AG08396 (cell line): ENCODE measurements around the gene BIN1.
"Not testable (repeated sequence)": the region's sequence is repeated elsewhere in the genome, so short reads cannot be mapped to it uniquely, and the experiment has no call there.

ENCODE experiments used
- DNase-seq: peaks from one replicate; pipeline ENCODE4 v3.0.0; 2012; ENCODE audit warnings: low spot score, mixed read lengths

BIN1 gene

DNA sequence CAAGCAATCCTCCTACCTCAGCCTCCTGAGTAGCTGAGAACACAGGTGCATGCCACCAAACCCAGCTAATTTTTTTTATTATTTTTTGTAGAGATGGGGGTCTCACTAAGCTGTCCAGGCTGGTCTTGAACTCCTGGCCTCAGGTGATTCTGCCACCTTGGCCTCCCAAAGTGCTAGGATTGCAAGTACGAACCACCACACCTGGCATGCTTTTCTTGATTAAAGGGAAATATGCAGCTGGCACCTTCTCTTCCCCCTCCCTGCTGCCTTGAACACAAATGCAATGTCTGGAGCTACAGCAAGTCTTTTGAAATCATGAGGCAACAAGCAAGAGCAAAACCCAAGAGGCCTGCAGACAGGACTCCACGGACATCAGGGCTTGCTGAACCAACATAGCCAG is 26.8 kb upstream of the BIN1 start:
- DNase-seq = no peak

DNA sequence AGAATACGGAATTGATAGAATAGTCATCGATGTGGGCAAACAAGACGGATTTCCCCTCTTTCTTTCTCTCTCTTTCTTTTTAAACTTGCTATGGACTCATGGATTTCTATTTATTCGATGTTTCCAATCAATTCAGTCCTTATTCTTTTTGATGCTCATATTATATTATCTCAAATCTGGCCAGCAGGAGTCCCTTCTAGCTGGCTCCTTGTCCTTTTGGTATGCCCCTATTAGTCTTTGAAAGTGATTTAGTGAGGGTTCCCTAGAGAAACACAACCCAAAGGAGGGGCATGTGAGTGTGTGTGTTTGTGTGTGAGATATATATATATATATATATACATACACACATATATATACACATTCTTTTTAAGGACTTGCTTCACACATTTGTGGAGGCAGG is 23.5 kb upstream of the BIN1 start:
- no peak for DNase-seq

DNA sequence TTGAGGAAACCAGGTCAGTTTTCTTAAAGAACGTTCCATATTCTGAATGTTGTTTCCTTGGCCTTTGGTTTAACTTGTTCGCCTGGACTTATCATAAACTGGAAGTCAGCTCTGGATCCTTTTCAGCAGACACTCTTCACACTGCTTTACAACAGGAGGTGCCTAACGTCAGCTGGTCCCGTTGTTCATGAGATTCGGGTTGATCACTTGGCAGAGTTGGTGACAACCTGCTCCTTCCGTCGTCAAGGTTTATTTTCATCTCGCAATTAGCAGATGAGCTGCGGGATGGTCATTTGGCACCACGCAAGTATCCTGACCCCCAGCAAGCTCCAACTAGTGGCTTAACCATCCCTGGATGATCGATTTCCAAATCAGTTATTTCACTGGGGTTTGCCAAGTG is 23.0 kb upstream of the BIN1 start:
- DNase-seq = no peak

DNA sequence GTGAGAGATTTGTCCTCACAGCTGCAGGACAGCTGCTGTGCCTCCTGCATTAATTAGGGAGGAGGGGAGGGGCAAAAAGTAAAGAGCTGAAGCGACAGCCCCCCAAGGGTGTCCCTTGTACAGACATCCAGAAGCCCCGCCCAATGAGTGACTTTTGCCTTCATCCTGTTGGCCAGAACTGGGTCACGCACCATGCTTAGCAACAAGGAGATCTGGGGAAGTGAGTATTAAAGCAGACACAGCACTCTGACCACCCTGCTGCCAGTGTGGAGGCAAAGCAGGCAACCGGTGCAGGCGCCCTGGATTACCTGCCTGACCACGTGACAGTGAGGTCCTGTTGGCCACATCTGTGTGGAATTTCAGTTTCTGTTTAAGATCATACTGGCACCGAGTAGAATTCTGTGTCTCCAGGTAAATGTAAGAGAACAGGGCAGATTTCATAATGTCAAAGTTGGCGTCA is 21.5 kb upstream of the BIN1 start:
- DNase-seq = no peak

DNA sequence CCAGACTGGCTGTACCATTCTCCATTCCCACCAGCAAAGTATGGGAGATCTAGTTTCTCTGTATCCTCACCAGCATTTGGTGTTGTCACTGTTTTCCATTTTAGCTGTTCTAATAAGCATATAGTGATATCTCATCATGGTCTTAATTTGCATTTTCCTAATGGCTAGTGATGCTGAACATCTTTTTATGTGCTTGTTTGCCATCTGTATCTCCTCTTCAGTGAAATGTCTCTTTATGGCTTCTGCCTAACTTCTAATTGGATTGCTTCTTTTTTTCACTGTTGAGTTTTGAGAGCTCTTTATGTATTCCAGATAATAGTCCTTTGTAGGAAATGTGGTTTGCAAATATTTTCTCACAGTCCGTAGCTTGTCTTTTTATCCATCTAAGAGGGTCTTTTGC is 18.9 kb upstream of the BIN1 start:
- no peak for DNase-seq

DNA sequence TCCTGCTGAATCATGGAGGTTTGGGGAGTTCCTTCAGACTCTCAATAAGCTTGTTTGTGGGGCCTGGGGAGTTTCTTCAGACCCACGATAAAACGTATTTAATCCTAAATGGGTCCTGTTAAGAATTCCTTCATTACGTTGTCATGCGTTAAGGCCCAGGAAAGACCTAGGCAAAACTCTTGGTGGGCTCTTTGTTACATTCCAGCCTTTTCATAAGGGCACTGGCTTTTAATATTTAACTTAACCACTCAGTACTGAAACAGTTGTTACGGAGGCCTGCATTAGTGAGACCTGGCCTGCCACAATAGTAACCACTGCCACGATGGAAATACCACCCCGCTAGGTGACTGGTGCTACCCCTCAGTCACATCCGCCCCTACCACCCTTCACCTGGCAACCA is 17.5 kb upstream of the BIN1 start:
- no peak for DNase-seq

DNA sequence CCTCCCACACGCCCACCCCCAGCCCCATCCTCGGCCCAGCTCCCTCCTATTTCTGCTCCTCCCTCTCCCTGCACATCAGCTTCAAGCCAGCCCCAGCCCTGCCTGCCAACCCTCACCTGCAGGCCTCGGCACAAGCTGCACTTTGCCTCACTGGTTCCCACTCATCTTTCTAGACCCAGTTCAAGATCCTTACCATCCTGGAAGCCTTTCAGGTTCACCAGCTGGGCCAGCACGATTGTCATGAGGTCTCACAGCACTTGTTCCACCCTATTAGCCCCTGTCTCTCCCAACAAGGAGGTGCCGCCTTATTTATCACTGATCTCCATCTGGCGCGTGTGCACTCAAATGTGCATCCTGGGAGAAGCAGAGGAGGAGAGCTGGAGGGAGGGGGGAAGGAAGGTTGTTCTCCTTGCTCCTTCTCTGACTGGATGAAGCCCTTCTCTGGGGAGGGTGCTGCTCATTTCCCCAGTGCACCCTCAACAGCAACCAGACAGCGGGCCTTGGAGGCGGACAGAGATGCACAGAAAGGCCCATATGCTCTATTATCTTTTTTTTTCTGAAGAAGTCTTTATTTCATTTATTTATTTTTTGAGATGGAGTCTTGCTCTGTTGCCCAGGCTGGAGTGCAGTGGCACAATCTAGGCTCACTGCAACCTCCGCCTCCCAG is 15.5 kb upstream of the BIN1 start:
- DNase-seq = no peak

DNA sequence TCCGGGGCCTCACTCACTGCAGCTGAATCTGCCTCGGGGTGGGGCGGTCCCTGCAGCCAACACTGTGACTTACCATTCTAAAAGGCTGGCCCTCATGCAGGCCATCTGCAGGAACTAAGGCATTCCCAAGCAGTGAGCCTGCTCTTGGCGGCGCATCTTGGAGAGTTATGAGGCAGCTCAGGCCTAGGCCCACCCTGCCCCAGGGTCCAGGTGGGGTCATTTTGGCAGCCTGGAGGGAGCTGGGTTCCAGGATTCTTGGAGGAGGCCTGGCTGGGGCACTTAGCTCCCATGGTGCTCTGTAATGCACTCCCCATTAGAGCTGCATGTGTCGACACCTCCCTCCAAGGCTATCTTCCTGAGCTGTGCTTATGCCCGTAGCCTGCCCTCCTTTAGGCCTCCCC is 14.8 kb upstream of the BIN1 start:
- DNase-seq = peak; percentile 46

DNA sequence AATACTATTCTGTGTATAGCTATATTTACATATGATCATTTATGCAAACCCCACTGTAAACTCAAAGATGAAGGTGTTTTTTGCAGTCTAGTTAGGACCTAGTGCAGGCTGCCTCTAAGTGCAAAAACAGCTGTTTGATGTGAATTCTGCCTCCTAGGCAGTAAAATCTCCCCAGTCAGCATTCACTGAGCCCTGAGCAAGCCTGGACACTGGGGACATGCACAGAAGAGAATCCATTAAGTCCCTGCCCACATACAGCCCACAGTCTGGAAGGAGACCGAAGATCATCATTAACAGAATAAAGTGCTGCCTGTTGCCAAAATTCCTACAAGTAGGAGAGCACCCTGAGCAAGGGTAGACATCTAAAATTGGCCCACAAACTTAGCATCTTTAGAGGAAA is 14.4 kb upstream of the BIN1 start:
- DNase-seq = no peak

DNA sequence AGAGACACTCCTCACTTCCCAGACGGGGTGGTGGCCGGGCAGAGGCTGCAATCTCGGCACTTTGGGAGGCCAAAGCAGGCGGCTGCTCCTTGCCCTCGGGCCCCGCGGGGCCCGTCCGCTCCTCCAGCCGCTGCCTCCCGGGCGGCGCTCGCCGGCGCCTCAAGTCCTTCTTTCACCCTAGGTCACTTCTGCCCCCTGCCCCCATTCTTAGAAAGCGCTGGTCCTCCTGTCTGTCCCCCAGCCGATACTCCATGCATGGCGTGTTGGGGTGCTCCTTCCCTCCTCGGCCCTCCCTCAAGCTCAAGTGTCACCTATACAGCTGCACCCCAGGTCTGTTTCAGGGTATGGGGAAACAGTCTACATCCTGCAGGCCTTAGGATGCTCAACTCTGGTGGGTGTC is 13.5 kb upstream of the BIN1 start:
- not testable (repeated sequence) for DNase-seq

DNA sequence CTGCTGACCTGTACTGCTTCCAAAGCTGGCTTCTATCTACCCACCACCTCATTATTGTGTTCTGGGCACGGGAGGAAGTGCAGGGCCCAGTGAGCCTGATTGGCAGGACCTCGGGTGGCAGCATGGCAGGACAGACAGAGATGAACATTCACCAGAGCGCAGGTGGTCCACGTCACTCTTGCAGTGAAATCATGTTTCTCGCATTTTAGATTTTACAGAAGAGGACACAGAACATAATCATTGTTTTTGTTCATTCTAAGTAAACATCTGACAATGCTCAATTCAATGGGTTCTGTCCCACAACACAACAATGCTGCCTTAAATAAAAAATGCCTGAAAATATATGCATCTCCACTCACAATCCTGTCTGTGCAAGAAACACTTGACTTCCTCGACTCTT is 11.5 kb upstream of the BIN1 start:
- no peak for DNase-seq

DNA sequence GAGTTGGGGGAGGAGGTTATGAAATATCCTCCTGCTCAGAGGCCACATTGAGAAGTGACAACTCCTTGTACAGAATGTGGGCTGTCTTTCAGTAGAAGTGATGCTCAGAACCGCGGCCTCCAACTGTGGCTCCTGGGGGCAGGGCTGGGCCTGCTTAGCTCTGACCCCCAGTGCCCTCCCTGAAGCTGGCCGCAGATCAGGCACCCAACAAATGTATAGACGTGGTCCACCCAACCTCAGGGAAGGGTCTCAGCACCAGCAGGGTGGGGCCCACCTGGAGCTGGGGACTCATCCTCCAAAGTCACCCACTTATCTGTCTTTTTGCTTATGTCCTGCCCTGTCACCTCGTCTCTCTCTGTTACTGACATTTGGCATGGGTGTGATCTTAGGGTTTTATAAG is 11.1 kb upstream of the BIN1 start:
- no peak for DNase-seq

DNA sequence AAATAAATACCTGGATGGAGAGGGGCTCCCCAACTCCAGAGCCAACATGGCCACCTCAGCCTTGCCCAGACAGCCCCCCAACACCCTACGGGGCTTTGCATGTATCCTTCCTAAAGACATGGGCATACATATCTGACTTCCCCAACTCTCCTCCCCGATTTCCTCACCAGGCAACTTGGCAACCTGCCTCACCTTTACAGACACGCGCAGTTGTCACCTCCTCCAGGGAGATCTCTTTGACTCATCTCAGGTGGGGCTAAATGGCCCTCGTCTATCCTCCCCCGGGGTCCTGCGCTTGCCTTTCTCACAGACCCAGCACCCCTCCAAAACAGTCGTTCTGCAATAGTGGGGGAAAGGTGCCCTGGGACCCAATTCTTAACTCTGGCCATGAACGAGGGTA is 10.6 kb upstream of the BIN1 start:
- no peak for DNase-seq

DNA sequence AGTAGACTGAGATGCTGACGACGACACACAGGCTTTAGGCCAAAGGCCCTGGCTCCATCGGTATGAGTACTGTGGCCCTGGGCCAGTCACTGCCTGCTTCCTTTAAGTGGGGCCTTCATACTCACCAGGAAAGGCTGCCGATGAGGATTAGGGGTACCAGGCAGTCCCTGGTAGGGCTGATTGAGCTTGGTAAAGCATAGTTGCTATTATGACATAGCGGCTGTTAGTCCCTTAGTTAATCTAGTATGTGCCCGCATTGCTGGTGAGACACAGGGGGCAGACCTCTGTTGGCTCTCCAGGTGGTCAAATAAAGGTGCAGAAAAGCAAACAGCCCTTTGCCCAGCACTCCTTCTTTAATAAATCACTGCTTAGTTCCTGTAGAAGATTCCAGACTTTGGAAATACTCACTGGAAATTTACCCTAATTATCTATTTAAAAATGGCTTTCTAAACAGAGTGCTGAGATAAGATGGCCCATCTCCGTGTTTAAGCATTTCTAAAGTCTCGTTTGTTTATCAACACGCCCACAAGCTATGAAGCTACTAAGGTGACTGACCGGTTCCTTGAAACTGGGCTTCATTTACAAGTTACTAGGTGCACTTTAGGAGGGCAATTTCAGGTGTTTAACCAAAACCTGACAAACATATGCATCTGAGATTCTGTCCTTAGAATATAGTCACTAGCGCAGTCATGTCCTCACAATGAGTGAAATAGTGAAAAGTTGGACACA is 8.7 kb upstream of the BIN1 start:
- no peak for DNase-seq

DNA sequence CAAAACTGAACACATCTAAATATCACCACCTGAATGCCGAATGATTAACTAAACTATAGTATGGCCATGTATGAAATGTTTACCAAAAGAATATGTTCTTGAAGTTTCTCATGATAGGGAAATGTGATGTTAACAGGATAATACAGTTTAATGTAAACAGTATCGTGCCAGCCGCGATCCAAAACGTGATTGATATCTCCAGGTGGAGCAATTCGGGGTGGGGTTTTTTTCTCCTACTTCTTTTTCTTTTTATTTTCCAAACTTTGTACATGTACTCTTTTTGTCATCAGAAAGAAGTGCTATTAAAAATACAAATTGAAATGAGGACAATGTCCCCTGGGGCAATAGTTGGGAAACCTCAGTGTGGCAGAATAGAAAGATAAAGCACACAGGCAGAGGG is 4.0 kb upstream of the BIN1 start:
- DNase-seq = no peak

DNA sequence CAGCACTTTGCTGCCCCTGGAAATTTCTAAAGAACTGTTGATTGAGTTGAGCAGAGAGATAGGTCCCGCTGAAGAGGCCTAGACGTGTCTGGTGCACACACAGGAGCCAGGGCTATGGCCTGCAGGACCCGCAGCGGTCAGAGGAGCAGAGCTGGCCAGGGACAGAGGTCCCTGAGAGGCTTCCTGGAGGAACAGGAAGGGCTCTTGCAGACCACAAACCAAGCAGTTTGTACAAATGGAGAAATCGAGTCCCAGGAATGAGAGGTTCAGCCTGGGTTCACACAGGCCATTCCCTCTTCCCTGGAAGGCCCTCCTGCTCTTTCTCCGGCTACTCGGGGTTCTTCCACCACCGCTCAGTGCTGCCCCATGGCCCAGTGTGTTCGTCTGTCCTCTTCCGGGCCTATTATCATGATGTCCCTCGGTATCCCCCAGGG is 1.2 kb upstream of the BIN1 start:
- DNase-seq = no peak

DNA sequence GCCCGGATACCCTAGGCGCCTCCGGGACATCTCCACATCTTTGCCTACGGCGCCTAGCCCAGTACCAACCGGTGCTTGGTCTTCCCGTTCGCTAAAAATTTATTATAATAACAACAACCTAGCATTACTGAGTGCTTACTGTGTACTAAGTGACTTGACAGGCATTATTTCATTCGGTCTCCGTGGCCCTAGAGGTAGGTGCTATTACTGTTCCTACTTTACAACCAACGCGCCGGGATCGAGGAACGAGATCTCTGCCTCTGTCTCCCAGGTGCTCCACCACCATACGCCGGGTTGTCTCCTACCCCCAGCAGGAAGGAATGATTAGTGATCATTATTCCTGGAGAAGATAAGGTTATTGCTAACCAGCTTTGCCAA is 657 bp upstream of the BIN1 start:
- no peak for DNase-seq

DNA sequence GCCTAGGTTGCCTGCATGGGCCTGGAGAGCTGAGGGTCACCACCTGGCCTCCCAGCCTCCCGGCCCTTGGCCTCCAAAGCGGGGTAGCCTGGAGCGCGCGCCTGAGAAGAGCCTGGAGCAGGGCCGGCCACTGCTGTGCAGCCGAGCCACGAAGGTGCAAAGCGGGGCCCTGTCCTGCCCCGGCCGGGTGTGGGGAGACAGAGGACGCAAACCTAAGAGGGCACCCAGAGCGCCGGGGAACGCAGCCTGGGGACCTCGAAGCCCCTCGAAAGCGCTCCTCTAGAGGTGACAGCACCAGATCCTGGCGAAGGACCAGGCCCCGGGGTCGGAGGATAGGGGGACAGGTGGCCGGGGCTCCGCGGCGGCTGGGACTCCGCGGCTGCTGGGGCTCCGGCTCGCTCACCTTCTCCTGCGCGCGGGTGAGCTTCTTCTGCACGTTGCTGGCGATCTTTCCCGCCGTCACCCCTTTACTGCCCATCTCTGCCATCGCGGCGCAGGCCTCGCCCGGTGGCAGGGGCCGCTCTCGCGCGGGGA is 430 bp downstream of the BIN1 start:
- no peak for DNase-seq

DNA sequence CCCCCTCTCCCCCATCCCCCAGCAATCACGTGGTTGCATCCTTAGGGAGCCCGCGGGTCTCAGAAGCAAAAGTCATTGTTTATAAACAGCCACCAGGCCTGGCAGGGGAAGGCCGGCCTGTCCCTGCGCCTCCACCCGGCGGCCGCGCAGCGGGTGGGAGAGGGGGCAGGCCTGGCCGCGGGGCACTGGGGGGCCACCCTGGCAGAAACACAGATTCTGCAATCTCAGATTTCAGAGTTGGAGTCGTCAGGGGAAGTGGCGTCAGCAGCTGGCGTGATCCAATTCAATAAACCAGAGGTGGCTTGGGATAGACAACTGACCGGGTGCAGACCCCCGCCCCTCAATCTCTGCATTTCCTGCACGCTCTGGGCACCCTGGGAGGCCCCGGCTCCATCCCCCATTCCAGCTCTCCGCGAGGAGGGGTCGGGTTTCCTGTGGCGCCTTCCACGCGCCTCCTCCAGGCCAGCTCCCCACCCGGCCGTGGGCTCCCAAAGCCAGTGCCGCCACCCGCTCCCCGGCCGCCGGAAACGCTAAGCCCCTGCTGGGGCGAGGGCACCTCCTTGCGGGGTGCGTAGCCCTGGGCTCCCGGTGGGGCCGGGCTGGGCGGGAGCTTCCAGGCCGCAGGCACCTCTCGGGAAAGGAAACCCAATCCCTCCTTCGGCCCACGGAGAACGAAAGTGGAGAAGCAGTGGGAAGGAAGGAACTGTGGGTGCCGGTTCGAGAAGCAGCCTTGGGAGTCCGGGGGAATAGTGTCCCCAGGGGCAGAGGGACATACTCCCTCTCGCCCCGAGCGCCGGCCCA is 1.1 kb downstream of the BIN1 start:
- DNase-seq = peak; percentile 72

DNA sequence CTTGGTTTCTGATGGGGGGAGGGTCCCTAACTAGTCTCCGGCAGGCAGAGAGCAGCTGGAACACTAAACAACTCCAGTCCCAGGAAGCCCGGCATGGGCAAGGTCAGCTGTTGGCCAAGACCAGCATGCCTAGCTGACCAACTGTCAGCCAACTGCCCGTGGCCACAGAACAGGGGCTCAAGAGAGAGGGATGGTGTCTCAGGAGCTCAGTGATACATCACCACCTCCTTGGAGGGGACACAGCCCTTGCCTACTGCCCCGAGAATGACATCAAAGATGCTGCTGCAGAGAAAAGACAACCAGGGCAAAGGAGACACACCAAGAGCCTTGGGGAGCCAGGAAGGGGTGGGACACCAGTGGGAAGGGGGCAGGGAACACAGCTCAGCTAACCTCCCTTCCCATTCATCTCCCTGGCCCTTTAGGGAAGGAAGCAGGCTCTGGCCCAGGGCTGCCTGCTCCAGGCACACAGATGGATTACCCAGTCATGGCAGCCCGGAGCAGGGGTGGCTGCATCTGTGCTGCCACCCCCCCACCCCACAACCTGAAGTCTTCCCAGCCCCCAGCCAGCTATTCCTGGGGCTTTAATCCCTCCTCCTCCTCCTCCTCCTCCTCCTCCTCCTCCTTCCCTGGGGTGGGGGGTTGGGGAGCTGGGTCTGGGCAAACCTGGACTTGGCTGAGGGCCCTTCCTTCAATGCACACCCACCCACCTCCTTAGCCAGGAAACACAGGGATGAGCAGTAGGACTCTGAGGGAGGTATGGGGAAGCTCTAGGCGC is 1.9 kb downstream of the BIN1 start:
- DNase-seq = no peak

DNA sequence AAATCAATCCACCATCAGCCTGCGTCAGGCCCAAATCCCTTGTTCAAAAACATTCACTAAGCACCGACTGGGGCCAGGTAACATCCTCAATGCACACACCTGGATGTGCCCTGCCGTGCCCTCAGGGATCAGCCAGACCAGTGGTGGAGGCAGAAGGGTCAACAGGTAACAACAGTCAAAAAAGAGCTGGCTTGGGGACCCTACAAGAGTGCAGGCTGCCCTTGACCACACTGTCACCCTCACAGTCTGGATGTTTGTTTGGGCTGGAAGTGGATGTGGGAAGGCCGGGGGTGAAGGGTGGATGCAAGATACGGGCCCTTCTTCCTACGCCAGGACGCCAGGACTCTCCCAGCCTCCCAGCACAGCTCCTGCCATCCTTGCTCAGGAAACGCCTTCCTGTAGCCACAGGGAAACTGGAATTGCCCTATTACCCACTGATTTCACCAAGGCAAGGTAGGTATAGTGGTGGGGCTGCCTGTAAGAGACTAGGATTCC is 2.7 kb downstream of the BIN1 start:
- DNase-seq = no peak
